ENCODE measurements around the gene TRAPPC11. TPM values are rescaled to one million over a fixed set of nuclear protein-coding genes. Genes with fewer than 3 reads are reported as not detected.

TRAPPC11 gene
- total RNA-seq, 1 donor from 2014 or later = 26.3 TPM

DNA sequence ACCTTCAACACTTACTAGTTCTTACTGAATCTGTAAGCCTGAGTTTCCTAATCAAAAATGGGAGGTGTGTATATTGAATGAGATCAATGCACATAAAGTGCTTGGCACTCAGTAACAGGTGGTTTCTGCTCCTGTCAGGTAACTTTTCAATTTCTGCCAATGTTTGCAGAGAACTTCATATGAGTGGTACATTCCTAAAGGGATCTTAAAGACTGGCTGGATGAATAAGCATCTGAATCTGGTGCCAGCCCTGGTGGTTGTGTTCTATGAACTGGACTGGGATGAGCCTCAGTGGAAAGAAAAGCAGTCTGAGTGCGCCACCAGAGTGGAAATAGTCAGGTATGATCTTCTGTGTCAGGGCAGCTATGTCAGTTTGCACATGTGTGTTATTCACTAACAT, 7.0 kb downstream of the TRAPPC11 start:
- intact Hi-C loops (cut with micrococcal nuclease) = no loop called here

DNA sequence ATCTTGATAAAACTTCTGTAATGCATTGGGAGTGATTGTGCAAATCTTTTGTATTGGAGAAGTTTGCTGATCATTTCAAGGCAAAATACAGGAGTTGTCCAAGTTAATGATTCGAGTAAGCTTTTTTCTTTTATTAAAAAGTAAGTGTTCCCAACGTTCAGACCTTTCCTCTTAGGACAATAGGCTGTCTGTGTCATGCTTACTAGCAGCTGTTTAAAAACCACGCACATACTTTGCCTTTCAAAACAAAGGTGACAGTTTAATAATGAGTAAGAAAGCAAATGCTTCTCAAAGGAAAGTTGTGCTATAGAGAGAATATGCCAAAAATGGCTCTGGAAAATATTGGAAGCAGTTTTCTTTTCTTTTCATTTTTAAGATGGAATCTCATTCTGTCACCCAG, 11.2 kb downstream of the TRAPPC11 start:
- Mint-ChIP-seq H3K27me3 (no peaks in the 10 kb centered on the region), H3K4me3 (no peak overlapping the region), H3K27ac (no peak overlapping the region), H3K9me3 (no peaks in the 10 kb centered on the region), H3K36me3 (ENCODE audit: low read depth) (peaks cover 35% of the 10 kb centered on the region), H3K4me1 (no peaks in the 10 kb centered on the region)
- DNase-seq = no peak
- intact Hi-C loops (cut with micrococcal nuclease) = no loop called here

More for the DNA sequence above, 7.0 kb downstream of the TRAPPC11 start:
- Mint-ChIP-seq H3K36me3 (ENCODE audit: low read depth) (peaks cover 33% of the 10 kb centered on the region), H3K27ac (no peak overlapping the region), H3K4me1 (peaks cover 2% of the 10 kb centered on the region), H3K4me3 (no peak overlapping the region), H3K27me3 (no peaks in the 10 kb centered on the region), H3K9me3 (no peaks in the 10 kb centered on the region)
- no peak for DNase-seq

DNA sequence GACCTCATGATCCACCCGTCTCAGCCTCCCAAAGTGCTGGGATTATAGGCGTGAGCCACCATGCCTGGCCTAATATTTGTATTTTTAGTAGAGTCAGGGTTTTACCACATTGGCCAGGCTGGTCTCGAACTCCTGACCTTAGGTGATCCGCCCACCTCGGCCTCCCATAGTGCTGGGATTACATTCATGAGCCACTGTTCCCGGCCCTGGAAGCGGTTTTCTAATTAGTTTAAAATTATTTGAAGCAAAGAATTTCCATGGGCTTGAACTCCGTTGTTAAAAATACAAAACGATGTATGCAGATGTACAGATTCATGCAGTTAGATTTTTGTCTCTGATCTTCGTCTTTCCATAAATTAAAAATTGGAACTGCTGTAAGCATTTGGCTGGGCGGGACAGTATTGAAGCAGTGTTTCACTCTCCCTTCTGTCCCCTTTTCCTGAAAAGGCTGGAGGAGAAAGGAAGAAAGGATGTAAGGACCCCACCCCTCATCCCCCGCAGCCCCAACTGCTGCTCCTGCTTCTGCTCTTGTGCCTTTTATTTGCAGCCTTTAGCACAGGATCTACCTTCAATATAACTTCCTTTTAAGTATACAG, 12.0 kb downstream of the TRAPPC11 start:
- Mint-ChIP-seq H3K27me3 (no peaks in the 10 kb centered on the region), H3K4me1 (no peaks in the 10 kb centered on the region), H3K4me3 (no peak overlapping the region), H3K9me3 (no peaks in the 10 kb centered on the region), H3K27ac (no peak overlapping the region), H3K36me3 (ENCODE audit: low read depth) (peaks cover 30% of the 10 kb centered on the region)
- DNase-seq = no peak
- intact Hi-C loops (cut with micrococcal nuclease) = no loop called here

DNA sequence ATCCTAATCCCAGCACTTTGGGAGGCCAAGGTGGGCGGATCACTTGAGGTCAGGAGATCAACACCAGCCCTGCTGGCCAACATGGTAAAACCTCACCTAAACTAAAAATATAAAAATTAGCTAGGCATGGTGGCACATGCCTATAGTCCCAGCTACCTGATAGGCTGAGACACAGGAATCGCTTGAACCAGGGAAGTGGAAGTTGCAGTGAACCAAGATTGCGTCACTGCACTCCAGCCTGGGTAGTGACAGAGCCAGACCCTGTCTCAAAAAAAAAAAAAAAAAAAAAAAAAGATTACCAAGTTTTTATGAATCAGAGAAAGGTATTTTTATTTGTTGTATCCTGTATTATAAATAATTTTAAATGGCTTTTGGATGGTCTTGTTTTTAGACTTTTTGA, 15.1 kb downstream of the TRAPPC11 start:
- H3K36me3 Mint-ChIP-seq (ENCODE audit: low read depth) = peaks cover 26% of the 10 kb centered on the region
- peaks cover 2% of the 10 kb centered on the region for H3K4me1 Mint-ChIP-seq
- DNase-seq = no peak
- H3K4me3 Mint-ChIP-seq = no peak overlapping the region
- intact Hi-C loops (cut with micrococcal nuclease) = no loop called here
- H3K27ac Mint-ChIP-seq = no peak overlapping the region
- no peaks in the 10 kb centered on the region for H3K27me3 Mint-ChIP-seq
- H3K9me3 Mint-ChIP-seq = no peaks in the 10 kb centered on the region

DNA sequence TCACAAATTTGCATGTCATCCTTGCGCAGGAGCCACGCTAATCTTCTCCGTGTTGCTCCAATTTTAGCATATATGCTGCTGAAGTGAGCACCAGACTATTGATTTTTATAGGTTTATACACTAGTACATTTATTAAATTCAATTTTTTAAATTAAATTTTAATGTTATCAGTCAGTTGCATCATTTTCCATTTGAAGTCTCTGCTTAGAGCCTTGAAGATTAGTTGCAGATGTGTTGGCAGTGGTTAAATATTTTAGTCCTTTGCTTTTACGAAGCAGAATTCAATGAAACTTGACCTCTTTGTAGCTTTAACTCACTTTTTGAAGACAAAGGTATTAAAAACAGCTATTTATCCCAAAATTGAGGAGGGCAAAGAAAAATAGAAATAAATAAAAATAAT, 16.5 kb downstream of the TRAPPC11 start:
- Mint-ChIP-seq H3K27me3 (no peaks in the 10 kb centered on the region), H3K27ac (no peak overlapping the region), H3K9me3 (no peaks in the 10 kb centered on the region), H3K4me3 (no peak overlapping the region), H3K36me3 (ENCODE audit: low read depth) (peaks cover 19% of the 10 kb centered on the region), H3K4me1 (peaks cover 2% of the 10 kb centered on the region)
- no peak for DNase-seq
- intact Hi-C loops (cut with micrococcal nuclease) = no loop called here

DNA sequence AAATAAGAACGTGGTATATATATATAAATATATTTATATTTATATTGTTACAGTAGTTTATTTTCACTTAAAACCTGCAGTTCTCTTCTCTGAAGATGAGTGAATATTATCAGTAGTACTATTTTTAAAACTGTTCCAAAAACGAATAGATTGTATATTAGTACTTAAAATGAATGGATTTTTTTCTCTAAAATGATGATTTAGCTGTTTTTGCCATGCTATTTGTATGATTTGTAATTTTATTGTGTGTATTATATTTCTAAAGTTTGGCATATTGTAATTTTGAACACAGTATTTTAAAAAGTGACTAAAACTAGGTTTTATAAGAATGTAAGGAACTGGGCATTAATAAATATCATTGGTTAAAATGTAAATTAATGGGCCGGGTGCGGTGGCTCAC, 22.0 kb downstream of the TRAPPC11 start:
- Mint-ChIP-seq H3K4me1 (peaks cover 2% of the 10 kb centered on the region), H3K9me3 (no peaks in the 10 kb centered on the region), H3K36me3 (ENCODE audit: low read depth) (peaks cover 37% of the 10 kb centered on the region), H3K4me3 (no peak overlapping the region), H3K27ac (no peak overlapping the region), H3K27me3 (no peaks in the 10 kb centered on the region)
- intact Hi-C loops (cut with micrococcal nuclease) = no loop called here
- no peak for DNase-seq

- intact Hi-C loops (cut with micrococcal nuclease) = no loop called here
- H3K4me3 Mint-ChIP-seq = no peak overlapping the region
- peaks cover 41% of the 10 kb centered on the region for H3K36me3 Mint-ChIP-seq (ENCODE audit: low read depth)
- no peak for DNase-seq
- no peaks in the 10 kb centered on the region for H3K27me3 Mint-ChIP-seq
- H3K4me1 Mint-ChIP-seq = no peaks in the 10 kb centered on the region
- no peak overlapping the region for H3K27ac Mint-ChIP-seq
- no peaks in the 10 kb centered on the region for H3K9me3 Mint-ChIP-seq
These were observed 27.4 kb downstream of the TRAPPC11 start for GRCh38 chr4:183686461-183686860.

DNA sequence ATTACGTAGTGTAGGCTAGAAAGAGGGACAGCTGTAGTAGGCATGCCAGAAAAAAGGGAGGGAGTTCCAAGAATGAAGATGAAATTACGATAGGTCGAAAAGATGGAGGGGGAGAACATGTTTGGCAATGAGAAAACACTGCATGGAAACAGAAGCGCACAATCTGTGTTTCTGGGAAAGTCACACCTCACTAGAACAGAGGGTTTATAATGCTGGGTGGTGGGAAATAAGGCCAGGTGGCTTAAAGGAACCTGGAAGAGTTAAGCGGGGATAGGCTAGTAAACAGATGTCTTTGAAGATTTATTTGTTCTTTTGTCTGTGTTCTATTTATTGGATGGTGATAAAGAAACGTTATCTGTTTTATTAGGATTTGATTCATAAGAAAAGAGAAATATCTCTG, 29.1 kb downstream of the TRAPPC11 start:
- intact Hi-C loops (cut with micrococcal nuclease) = no loop called here
- Mint-ChIP-seq H3K27ac (no peak overlapping the region), H3K4me1 (no peaks in the 10 kb centered on the region), H3K9me3 (no peaks in the 10 kb centered on the region), H3K4me3 (no peak overlapping the region), H3K27me3 (no peaks in the 10 kb centered on the region), H3K36me3 (ENCODE audit: low read depth) (peaks cover 42% of the 10 kb centered on the region)
- DNase-seq = no peak

- Mint-ChIP-seq H3K27ac (no peak overlapping the region), H3K36me3 (ENCODE audit: low read depth) (peaks cover 38% of the 10 kb centered on the region), H3K4me3 (no peak overlapping the region), H3K4me1 (no peaks in the 10 kb centered on the region), H3K9me3 (no peaks in the 10 kb centered on the region), H3K27me3 (no peaks in the 10 kb centered on the region)
- intact Hi-C loops (cut with micrococcal nuclease) = no loop called here
- no peak for DNase-seq
These were observed 31.9 kb downstream of the TRAPPC11 start for GRCh38 chr4:183691006-183691405.

DNA sequence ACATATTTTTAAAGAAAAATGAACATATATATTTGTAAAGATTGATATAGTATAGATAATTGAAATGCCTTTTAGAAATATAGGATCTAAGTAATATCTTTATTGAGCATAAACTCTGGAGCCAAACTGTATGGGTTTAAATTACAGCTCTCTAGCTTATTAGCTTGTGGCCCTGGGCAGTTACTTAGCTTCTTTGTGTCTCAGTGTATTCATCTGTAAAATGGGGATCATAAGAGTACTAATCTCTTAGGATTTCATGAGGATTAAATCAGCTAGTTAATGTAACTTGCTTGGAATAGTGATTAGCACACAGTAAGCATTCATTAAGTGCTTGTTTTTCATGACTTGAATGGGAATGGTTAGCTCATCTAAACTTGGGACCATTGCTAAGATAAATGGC, 32.8 kb downstream of the TRAPPC11 start:
- Mint-ChIP-seq H3K27me3 (no peaks in the 10 kb centered on the region), H3K36me3 (ENCODE audit: low read depth) (peaks cover 43% of the 10 kb centered on the region), H3K9me3 (no peaks in the 10 kb centered on the region), H3K4me1 (no peaks in the 10 kb centered on the region), H3K27ac (no peak overlapping the region), H3K4me3 (no peak overlapping the region)
- intact Hi-C loops (cut with micrococcal nuclease) = no loop called here
- no peak for DNase-seq

GRCh38 chr4:183698909-183699308, 39.8 kb downstream of the TRAPPC11 start:
- no peaks in the 10 kb centered on the region for H3K4me1 Mint-ChIP-seq
- H3K36me3 Mint-ChIP-seq (ENCODE audit: low read depth) = peaks cover 66% of the 10 kb centered on the region
- DNase-seq = no peak
- no peak overlapping the region for H3K27ac Mint-ChIP-seq
- intact Hi-C loops (cut with micrococcal nuclease) = no loop called here
- no peaks in the 10 kb centered on the region for H3K9me3 Mint-ChIP-seq
- H3K27me3 Mint-ChIP-seq = no peaks in the 10 kb centered on the region
- H3K4me3 Mint-ChIP-seq = no peak overlapping the region

DNA sequence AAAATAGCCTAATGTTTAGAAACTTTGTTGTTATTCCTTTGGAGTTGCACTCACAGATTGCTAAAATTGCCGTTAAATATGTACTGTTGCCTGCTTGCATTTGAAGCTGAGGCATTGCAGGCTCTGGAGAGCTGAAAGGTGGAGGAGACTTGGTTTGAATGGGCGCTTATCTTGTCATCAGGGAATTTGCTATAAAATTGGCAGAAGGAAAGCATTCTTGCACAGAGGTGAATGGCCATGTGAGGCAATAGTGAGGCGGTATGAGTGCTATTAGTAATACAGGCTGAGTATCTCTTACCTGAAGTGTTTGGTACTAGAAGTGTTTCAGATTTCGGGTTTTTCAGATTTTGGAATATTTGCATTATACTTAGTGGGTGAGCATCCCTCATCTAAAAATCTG, 41.3 kb downstream of the TRAPPC11 start:
- no peak overlapping the region for H3K27ac Mint-ChIP-seq
- peaks cover 68% of the 10 kb centered on the region for H3K36me3 Mint-ChIP-seq (ENCODE audit: low read depth)
- intact Hi-C loops (cut with micrococcal nuclease) = no loop called here
- no peaks in the 10 kb centered on the region for H3K4me1 Mint-ChIP-seq
- H3K27me3 Mint-ChIP-seq = no peaks in the 10 kb centered on the region
- no peak overlapping the region for H3K4me3 Mint-ChIP-seq
- DNase-seq = no peak
- no peaks in the 10 kb centered on the region for H3K9me3 Mint-ChIP-seq

GRCh38 chr4:183702492-183702891, 43.4 kb downstream of the TRAPPC11 start:
- Mint-ChIP-seq H3K27me3 (no peaks in the 10 kb centered on the region), H3K36me3 (ENCODE audit: low read depth) (peaks cover 63% of the 10 kb centered on the region), H3K4me1 (no peaks in the 10 kb centered on the region), H3K9me3 (no peaks in the 10 kb centered on the region), H3K27ac (no peak overlapping the region), H3K4me3 (no peak overlapping the region)
- intact Hi-C loops (cut with micrococcal nuclease) = no loop called here
- DNase-seq = no peak

GRCh38 chr4:183714626-183715025, 55.5 kb downstream of the TRAPPC11 start:
- DNase-seq = no peak
- intact Hi-C loops (cut with micrococcal nuclease) = no loop called here
- Mint-ChIP-seq H3K27me3 (peaks cover 3% of the 10 kb centered on the region), H3K4me1 (no peaks in the 10 kb centered on the region), H3K36me3 (ENCODE audit: low read depth) (peaks cover 20% of the 10 kb centered on the region), H3K9me3 (no peaks in the 10 kb centered on the region), H3K27ac (no peak overlapping the region), H3K4me3 (no peak overlapping the region)

GRCh38 chr4:183716302-183716701, 57.2 kb downstream of the TRAPPC11 start:
- Mint-ChIP-seq H3K4me1 (peaks cover 2% of the 10 kb centered on the region), H3K4me3 (no peak overlapping the region), H3K36me3 (ENCODE audit: low read depth) (peaks cover 16% of the 10 kb centered on the region), H3K9me3 (no peaks in the 10 kb centered on the region), H3K27ac (no peak overlapping the region), H3K27me3 (peaks cover 16% of the 10 kb centered on the region)
- no peak for DNase-seq
- intact Hi-C loops (cut with micrococcal nuclease) = no loop called here

Data from activated CD4-positive, alpha-beta T cell treated with anti-CD3 and anti-CD28 coated beads, Interleukin-2, amount 10 ng/mL, durations not matched to agents 24 days and 14 days (primary cell).